Measurements from ENCODE around the gene SSH2. TPM values are rescaled to one million over a fixed set of nuclear protein-coding genes. Genes with fewer than 3 reads are reported as not detected.

Gene SSH2
- total RNA-seq, 1 donor, result 13.0 TPM

DNA sequence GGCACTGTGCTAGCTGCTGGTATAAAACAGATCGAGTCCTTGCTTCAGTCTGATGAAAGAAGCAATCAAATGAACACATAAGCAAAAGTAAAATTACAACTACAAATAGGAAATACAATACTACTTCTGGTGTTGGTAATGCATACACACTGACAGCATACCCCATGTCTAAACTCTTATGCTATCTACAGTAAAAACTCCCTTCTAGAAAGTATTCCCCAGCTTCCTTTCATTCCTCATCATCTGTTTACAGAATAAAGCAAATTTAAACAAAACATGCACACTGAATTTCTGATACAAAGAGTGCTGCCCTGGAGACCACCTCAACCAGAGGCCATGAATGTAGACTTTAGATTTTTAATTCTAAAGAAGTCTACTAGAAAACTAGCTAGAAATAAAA is 109.6 kb downstream of the SSH2 start:
- Histone ChIP-seq H4K20me1 (ENCODE audit: insufficient read depth, low read length) (no peaks in the 10 kb centered on the region), H2AFZ (ENCODE audit: low read length) (no peak overlapping the region), H3K9me3 (ENCODE audit: low read depth, low read length) (no peaks in the 10 kb centered on the region), H3K79me2 (ENCODE audit: insufficient read depth, low read length) (no peaks in the 10 kb centered on the region), H3K36me3 (ENCODE audit: insufficient read depth, low read length) (no peaks in the 10 kb centered on the region), H3K27ac (ENCODE audit: low read depth, low read length) (no peak overlapping the region), H3K4me2 (ENCODE audit: insufficient read depth, low read length) (no peak overlapping the region), H3K4me1 (ENCODE audit: insufficient read depth, low read length) (no peaks in the 10 kb centered on the region), H3K27me3 (ENCODE audit: insufficient read depth, low read length) (no peaks in the 10 kb centered on the region), H3K4me3 (ENCODE audit: insufficient read depth, low read length) (no peak overlapping the region)
- DNase-seq (ENCODE audit: insufficient read length, low spot score, missing footprints), result no peak
- TF ChIP-seq, protein P1, sequence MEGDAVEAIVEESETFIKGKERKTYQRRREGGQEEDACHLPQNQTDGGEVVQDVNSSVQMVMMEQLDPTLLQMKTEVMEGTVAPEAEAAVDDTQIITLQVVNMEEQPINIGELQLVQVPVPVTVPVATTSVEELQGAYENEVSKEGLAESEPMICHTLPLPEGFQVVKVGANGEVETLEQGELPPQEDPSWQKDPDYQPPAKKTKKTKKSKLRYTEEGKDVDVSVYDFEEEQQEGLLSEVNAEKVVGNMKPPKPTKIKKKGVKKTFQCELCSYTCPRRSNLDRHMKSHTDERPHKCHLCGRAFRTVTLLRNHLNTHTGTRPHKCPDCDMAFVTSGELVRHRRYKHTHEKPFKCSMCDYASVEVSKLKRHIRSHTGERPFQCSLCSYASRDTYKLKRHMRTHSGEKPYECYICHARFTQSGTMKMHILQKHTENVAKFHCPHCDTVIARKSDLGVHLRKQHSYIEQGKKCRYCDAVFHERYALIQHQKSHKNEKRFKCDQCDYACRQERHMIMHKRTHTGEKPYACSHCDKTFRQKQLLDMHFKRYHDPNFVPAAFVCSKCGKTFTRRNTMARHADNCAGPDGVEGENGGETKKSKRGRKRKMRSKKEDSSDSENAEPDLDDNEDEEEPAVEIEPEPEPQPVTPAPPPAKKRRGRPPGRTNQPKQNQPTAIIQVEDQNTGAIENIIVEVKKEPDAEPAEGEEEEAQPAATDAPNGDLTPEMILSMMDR (IDR thresholded peaks at IDR 0.05; ENCODE audit: extremely low read depth, low read depth, low read length), result no peak

DNA sequence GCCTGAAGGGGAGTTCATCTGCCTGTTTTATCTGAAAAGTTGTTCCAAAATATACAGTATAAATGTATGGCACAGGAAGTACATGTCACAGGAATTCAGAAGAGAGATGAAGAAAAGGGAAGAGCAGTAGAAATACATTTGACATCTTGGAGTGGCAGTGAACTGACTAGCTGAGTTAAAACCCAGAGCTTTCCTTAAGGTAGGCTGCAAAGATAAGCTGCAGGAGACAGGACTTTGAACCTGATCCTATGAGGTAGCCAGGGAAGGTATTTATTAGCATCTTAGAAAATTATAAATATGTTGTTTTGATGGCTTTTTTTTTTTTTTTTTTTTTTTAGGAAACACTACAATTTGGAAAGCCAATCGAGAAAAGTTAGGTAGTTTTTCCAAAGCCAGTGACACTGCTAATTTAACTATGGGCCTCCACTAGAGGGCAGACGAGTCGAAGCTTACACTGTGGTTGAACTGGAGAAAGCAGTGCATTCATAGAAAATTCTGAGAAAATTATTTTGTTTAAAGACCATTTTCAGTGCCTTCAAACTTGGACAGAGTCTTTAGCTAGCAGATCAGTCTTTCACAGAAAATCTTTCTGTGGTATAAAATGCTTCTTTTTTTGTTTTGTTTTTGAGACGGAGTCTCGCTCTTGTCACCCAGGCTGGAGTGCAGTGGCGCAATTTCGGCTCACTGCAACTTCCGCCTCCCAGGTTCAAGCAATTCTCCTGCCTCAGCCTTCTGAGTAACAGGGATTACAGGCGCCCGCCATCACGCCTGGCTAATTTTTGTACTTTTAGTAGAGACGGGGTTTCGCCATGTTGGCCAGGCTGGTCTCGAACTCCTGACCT is 122.3 kb downstream of the SSH2 start:
- Histone ChIP-seq H2AFZ (ENCODE audit: low read length) (no peak overlapping the region), H3K4me1 (ENCODE audit: insufficient read depth, low read length) (peaks cover 4% of the 10 kb centered on the region), H3K4me3 (ENCODE audit: insufficient read depth, low read length) (no peak overlapping the region), H3K79me2 (ENCODE audit: insufficient read depth, low read length) (no peaks in the 10 kb centered on the region), H3K9me3 (ENCODE audit: low read depth, low read length) (no peaks in the 10 kb centered on the region), H3K4me2 (ENCODE audit: insufficient read depth, low read length) (no peak overlapping the region), H4K20me1 (ENCODE audit: insufficient read depth, low read length) (no peaks in the 10 kb centered on the region), H3K27me3 (ENCODE audit: insufficient read depth, low read length) (no peaks in the 10 kb centered on the region), H3K36me3 (ENCODE audit: insufficient read depth, low read length) (no peaks in the 10 kb centered on the region), H3K27ac (ENCODE audit: low read depth, low read length) (peak overlapping the region; percentile 3)
- TF ChIP-seq, protein P1 (IDR thresholded peaks at IDR 0.05; ENCODE audit: extremely low read depth, low read depth, low read length), result peak; percentile 82
- peak; percentile 90 for DNase-seq (ENCODE audit: insufficient read length, low spot score, missing footprints)

DNA sequence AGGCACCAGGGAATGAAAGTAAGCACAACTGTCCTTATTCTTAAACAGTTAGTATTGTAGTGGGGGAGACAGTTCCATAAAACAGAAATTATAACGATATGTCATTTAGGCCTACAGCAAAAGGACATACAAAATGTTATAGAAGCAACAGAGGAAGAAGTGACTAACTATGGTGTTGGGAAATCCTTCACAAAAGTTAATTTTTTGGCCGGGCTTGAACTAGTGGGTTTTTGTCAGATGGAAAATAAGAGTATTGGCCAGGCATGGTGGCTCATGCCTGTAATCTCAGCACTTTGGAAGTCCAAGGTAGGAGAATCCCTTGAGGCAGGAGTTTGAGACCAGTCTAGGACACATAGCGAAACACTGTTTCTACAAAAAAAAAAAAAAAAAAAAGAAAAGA is 127.8 kb downstream of the SSH2 start:
- Histone ChIP-seq H3K9me3 (ENCODE audit: low read depth, low read length) (no peaks in the 10 kb centered on the region), H3K4me3 (ENCODE audit: insufficient read depth, low read length) (no peak overlapping the region), H3K79me2 (ENCODE audit: insufficient read depth, low read length) (no peaks in the 10 kb centered on the region), H3K4me1 (ENCODE audit: insufficient read depth, low read length) (no peaks in the 10 kb centered on the region), H4K20me1 (ENCODE audit: insufficient read depth, low read length) (no peaks in the 10 kb centered on the region), H3K27me3 (ENCODE audit: insufficient read depth, low read length) (no peaks in the 10 kb centered on the region), H2AFZ (ENCODE audit: low read length) (no peak overlapping the region), H3K4me2 (ENCODE audit: insufficient read depth, low read length) (no peak overlapping the region), H3K27ac (ENCODE audit: low read depth, low read length) (no peak overlapping the region), H3K36me3 (ENCODE audit: insufficient read depth, low read length) (no peaks in the 10 kb centered on the region)
- TF ChIP-seq, protein P1 (IDR thresholded peaks at IDR 0.05; ENCODE audit: extremely low read depth, low read depth, low read length), result no peak
- no peak for DNase-seq (ENCODE audit: insufficient read length, low spot score, missing footprints)

DNA sequence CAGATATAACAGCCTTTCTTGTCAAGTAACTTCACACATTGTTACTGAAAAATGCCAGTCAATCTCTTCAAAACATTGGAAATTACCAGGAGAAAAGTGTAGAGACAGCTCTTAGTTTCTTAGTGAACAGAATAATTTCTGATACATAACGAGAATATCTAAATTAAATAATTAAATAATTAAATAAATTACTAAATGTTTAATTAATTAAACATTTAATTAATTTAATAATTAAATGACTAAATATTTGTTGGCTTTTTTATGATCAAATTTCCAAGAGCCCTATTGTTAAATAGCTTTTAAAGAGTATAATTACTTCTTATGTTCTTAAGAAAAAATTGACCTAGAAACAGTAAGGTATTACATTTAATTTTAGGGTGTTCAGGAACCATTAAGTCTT is 129.6 kb downstream of the SSH2 start:
- Histone ChIP-seq H3K4me3 (ENCODE audit: insufficient read depth, low read length) (no peak overlapping the region), H3K79me2 (ENCODE audit: insufficient read depth, low read length) (no peaks in the 10 kb centered on the region), H4K20me1 (ENCODE audit: insufficient read depth, low read length) (no peaks in the 10 kb centered on the region), H3K4me2 (ENCODE audit: insufficient read depth, low read length) (no peak overlapping the region), H3K36me3 (ENCODE audit: insufficient read depth, low read length) (no peaks in the 10 kb centered on the region), H3K27ac (ENCODE audit: low read depth, low read length) (no peak overlapping the region), H3K27me3 (ENCODE audit: insufficient read depth, low read length) (no peaks in the 10 kb centered on the region), H2AFZ (ENCODE audit: low read length) (no peak overlapping the region), H3K4me1 (ENCODE audit: insufficient read depth, low read length) (no peaks in the 10 kb centered on the region), H3K9me3 (ENCODE audit: low read depth, low read length) (no peaks in the 10 kb centered on the region)
- TF ChIP-seq, protein P1 (IDR thresholded peaks at IDR 0.05; ENCODE audit: extremely low read depth, low read depth, low read length), result no peak
- DNase-seq (ENCODE audit: insufficient read length, low spot score, missing footprints), result no peak

Data from osteoblast (primary cell).